Panc1 (cell line): ENCODE measurements around the gene BDH1.

Source experiments
- CTCF ChIP-seq: fragments of 450-650 bp; IDR thresholded peaks from 2 replicates; pipeline ENCODE4 v1.5.1; 2017; ENCODE audit warnings: mild to moderate bottlenecking
- POLR2AphosphoS5 ChIP-seq: IDR thresholded peaks from 2 replicates; pipeline ENCODE4 v1.6.1; 2012; ENCODE audit warnings: mild to moderate bottlenecking, low read depth, low read length, moderate library complexity
- REST ChIP-seq, 2 experiments: IDR thresholded peaks; 2 replicates each; pipeline ENCODE4 v1.6.1; 2011 to 2012; ENCODE audit warnings: low read depth in 2 of 2, control low read depth in 1 of 2, low read length in 1 of 2, mild to moderate bottlenecking in 1 of 2, moderate library complexity in 1 of 2; ENCODE audit not compliant: insufficient read depth in 1 of 2
- SIN3A ChIP-seq: IDR thresholded peaks from 2 replicates; pipeline ENCODE4 v1.6.1; 2012; ENCODE audit warnings: low read depth, mild to moderate bottlenecking, low read length, moderate library complexity, borderline replicate concordance; ENCODE audit not compliant: insufficient read depth
- TCF7L2 ChIP-seq: IDR thresholded peaks from 2 replicates; pipeline ENCODE4 v1.6.1; 2011; ENCODE audit warnings: mild to moderate bottlenecking, low read depth, low read length, inconsistent platforms

- no peak for TF ChIP-seq CTCF
- no peak for TF ChIP-seq REST (IDR thresholded peaks at IDR 0.05; ENCODE audit: insufficient read depth in 1 of 2, low read depth in 2 of 2, low read length in 1 of 2)
- no peak for TF ChIP-seq SIN3A
- TF ChIP-seq POLR2AphosphoS5: no peak
- TF ChIP-seq TCF7L2: no peak
These were observed 73.8 kb downstream of the BDH1 start for GRCh38 chr3:197482001-197482400.
